Lower lobe of right lung (tissue), 2 donors: ENCODE results near the gene MEGF11. TPM values are rescaled to one million over a fixed set of nuclear protein-coding genes. Genes with fewer than 3 reads are reported as not detected.

Experiments
- ATAC-seq, 2 donors: fragments of 200-7000 bp; cut with Tn5 transposase; one replicate each; pipeline ENCODE4 v1.9.1; 2020 to 2022; ENCODE audit warnings: mild to moderate bottlenecking in 2 of 2, moderate library complexity in 2 of 2
- DNase-seq: peaks from one replicate; pipeline ENCODE4 v3.0.0-alpha.2; 2020
- H3K27ac ChIP-seq: fragments of 200-600 bp; one replicate; pipeline ENCODE4 v1.8.0; 2022
- H3K27me3 ChIP-seq: fragments of 200-600 bp; one replicate; pipeline ENCODE4 v1.8.0; 2022; ENCODE audit warnings: low read depth
- H3K36me3 ChIP-seq: fragments of 200-600 bp; one replicate; pipeline ENCODE4 v1.8.0; 2022; ENCODE audit warnings: mild to moderate bottlenecking
- H3K4me1 ChIP-seq: fragments of 200-600 bp; one replicate; pipeline ENCODE4 v1.8.0; 2022
- H3K4me3 ChIP-seq: fragments of 200-600 bp; one replicate; pipeline ENCODE4 v1.8.0; 2022; ENCODE audit warnings: mild to moderate bottlenecking
- H3K9me3 ChIP-seq: fragments of 200-600 bp; one replicate; pipeline ENCODE4 v1.8.0; 2022
- CTCF ChIP-seq: fragments of 200-600 bp; IDR thresholded peaks from one replicate; pipeline ENCODE4 v1.8.0; 2022; ENCODE audit warnings: antibody characterized with exemption, mild to moderate bottlenecking
- intact Hi-C: fragments of 100-400 bp; cut with DNase I; formaldehyde crosslinking; loops from one replicate; pipeline ENCODE4 v1.11.0; 2022
- total RNA-seq: library from RNA; stranded (reverse); fragmentation: NEBNext Ultra II Directional; extraction: Animal tissue kit (Norgen Biotek cat#: 25700); gene quantifications from one replicate; pipeline ENCODE4 v1.2.1, GENCODE V29; 2021
- donor health status: DM: no; HTN: yes; CAD: no; lungs with severe emphysema.

MEGF11 gene
- total RNA-seq, 1 donor from 2014 or later, result not detected

DNA sequence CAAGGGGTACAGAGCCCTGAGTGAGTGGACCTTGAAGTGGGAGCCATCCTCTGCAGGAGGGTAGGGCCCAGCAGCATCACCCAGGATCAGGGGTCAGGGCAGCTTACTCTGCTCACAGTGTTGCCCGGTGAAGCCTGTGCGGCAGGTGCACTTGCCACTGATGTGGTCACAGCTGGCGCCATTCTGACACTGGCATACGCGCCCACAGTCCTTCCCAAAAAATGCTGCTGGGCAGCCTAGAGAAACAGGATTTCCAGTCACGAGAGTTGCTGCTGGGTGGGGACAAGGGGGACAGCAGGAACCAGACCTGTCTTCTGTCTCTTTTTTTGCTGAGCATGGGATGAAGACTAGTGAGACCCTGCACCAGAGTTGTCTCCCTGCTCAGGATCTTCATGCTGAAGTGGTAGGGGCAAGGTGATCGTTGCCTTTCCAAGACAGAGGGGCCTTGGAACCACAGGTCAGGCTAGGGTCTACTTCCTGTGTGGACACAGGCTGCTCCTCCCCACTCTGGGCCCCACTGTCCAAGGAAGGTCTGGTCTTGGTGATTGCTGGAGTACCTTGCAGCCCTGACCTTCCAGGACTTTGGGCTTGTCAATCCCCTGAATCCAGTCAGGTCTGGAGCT, 337.4 kb downstream of the MEGF11 start:
- Histone ChIP-seq H3K27me3 (no peaks in the 10 kb centered on the region), H3K4me3 (no peak overlapping the region), H3K4me1 (peaks cover 12% of the 10 kb centered on the region), H3K9me3 (no peaks in the 10 kb centered on the region), H3K36me3 (peaks cover 15% of the 10 kb centered on the region), H3K27ac (no peak overlapping the region)
- DNase-seq (no peak), ATAC-seq (no peak)
- intact Hi-C loops, result no loop called here
- no peak for TF ChIP-seq CTCF

- DNase-seq, result no peak
- H3K27ac ChIP-seq, result no peak overlapping the region
- intact Hi-C loops, result no loop called here
- peaks cover 24% of the 10 kb centered on the region for H3K36me3 ChIP-seq
- peaks cover 12% of the 10 kb centered on the region for H3K4me1 ChIP-seq
- TF ChIP-seq CTCF, result no peak
- no peak overlapping the region for H3K4me3 ChIP-seq
- H3K9me3 ChIP-seq, result no peaks in the 10 kb centered on the region
- no peaks in the 10 kb centered on the region for H3K27me3 ChIP-seq
- ATAC-seq, result no peak
Measured at GRCh38 chr15:65914981-65915925, 338.3 kb downstream of the MEGF11 start.

DNA sequence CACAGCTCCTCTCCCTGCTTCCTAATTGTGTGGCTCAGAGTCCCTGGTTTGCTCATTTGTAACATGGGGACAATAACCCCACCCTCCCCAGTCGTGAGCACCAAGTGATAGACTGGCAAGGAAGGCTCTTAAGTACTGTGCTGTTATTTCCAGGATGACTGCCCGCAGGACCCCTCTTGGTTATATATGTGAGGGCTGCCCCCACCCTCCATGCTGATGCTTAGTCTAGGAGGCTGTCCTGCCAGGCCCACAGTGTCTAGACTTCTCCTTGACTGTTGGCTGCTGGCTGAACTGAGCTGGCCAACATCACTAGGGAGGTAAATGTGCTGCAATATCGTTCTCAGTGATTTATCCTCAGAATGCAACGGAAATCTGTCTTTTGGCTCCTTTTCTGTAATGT, 339.2 kb downstream of the MEGF11 start:
- Histone ChIP-seq H3K4me1 (peaks cover 12% of the 10 kb centered on the region), H3K4me3 (no peak overlapping the region), H3K27me3 (no peaks in the 10 kb centered on the region), H3K36me3 (peaks cover 33% of the 10 kb centered on the region), H3K27ac (no peak overlapping the region), H3K9me3 (no peaks in the 10 kb centered on the region)
- intact Hi-C loops, result no loop called here
- ATAC-seq, result no peak
- DNase-seq, result no peak
- TF ChIP-seq CTCF, result no peak

GRCh38 chr15:65913631-65914199, 339.8 kb downstream of the MEGF11 start:
- Histone ChIP-seq H3K27me3 (no peaks in the 10 kb centered on the region), H3K4me3 (no peak overlapping the region), H3K36me3 (peaks cover 33% of the 10 kb centered on the region), H3K9me3 (no peaks in the 10 kb centered on the region), H3K27ac (no peak overlapping the region), H3K4me1 (peaks cover 12% of the 10 kb centered on the region)
- DNase-seq, result no peak
- intact Hi-C loops, result no loop called here
- no peak for ATAC-seq
- no peak for TF ChIP-seq CTCF

DNA sequence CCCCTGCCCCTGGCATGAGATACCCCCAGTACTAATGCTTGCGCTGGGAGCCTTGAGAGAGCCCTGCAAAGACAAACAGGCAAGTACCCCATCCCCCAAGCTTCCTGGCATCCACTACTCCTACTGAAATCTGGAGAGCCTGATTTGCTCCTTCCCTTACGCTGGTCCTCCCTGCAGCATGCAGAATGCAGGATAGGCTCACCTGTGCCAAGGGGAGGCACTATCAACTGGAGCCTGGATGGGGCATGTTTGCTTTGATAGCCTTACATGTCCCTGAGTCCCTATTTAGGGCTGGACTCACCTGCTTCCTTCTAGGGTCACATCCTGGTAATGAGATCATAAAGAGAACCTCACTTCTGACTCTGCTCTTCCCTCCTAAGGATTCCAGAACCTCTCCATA, 341.3 kb downstream of the MEGF11 start:
- no peak overlapping the region for H3K27ac ChIP-seq
- no peak for DNase-seq
- TF ChIP-seq CTCF, result no peak
- intact Hi-C loops, result no loop called here
- peaks cover 12% of the 10 kb centered on the region for H3K4me1 ChIP-seq
- no peaks in the 10 kb centered on the region for H3K27me3 ChIP-seq
- H3K36me3 ChIP-seq, result peaks cover 36% of the 10 kb centered on the region
- no peak overlapping the region for H3K4me3 ChIP-seq
- no peaks in the 10 kb centered on the region for H3K9me3 ChIP-seq
- ATAC-seq, result no peak
